Fibroblast of lung (primary cell): ENCODE results near the gene HES7. TPM values are rescaled to one million over a fixed set of nuclear protein-coding genes. Genes with fewer than 3 reads are reported as not detected.

ENCODE experiments used
- DNase-seq, 2 donors: peaks; one replicate each; pipeline versions ENCODE4 v3.0.0 to v3.0.0-alpha.2; 2010; ENCODE audit warnings: low read depth in 2 of 2
- H2AFZ ChIP-seq: 2 replicates; pipeline ENCODE4 v1.5.1; 2012; ENCODE audit warnings: low read length, control low read depth, inconsistent platforms
- H3K27ac ChIP-seq: 2 replicates; pipeline ENCODE4 v1.5.1; 2011; ENCODE audit warnings: low read length, control low read depth; ENCODE audit not compliant: insufficient read depth
- H3K27me3 ChIP-seq: 2 replicates; pipeline ENCODE4 v1.5.1; 2011; ENCODE audit warnings: mild to moderate bottlenecking, low read length; ENCODE audit not compliant: control insufficient read depth, insufficient read depth
- H3K36me3 ChIP-seq: 2 replicates; pipeline ENCODE4 v1.5.1; 2011; ENCODE audit warnings: low read length; ENCODE audit not compliant: control insufficient read depth, insufficient read depth
- H3K4me1 ChIP-seq: 2 replicates; pipeline ENCODE4 v1.5.1; 2011; ENCODE audit warnings: low read length; ENCODE audit not compliant: control insufficient read depth, insufficient read depth; ENCODE audit errors: extremely low read depth
- H3K4me2 ChIP-seq: 2 replicates; pipeline ENCODE4 v1.5.1; 2011; ENCODE audit warnings: low read length, control low read depth; ENCODE audit not compliant: insufficient read depth; ENCODE audit errors: extremely low read depth
- H3K4me3 ChIP-seq, 4 experiments: fragments of 200-600 bp in 1 of 4; sonication (generic) in 1 of 4; replicated peaks in 1 of 4; 2 replicates each; pipeline ENCODE4 v1.5.1; 2011 to 2016; ENCODE audit warnings: low read length in 4 of 4, low read depth in 3 of 4, mild to moderate bottlenecking in 3 of 4, control low read depth in 2 of 4, inconsistent platforms in 1 of 4, mixed read lengths in 1 of 4; ENCODE audit not compliant: insufficient read depth in 1 of 4; ENCODE audit errors: control extremely low read depth in 1 of 4
- H3K79me2 ChIP-seq: 2 replicates; pipeline ENCODE4 v1.5.1; 2012; ENCODE audit warnings: mild to moderate bottlenecking, low read length, inconsistent platforms; ENCODE audit not compliant: control insufficient read depth, insufficient read depth
- H3K9ac ChIP-seq: 2 replicates; pipeline ENCODE4 v1.5.1; 2011; ENCODE audit warnings: mild to moderate bottlenecking, low read length, control low read depth; ENCODE audit not compliant: insufficient read depth
- H3K9me3 ChIP-seq: 2 replicates; pipeline ENCODE4 v1.5.1; 2012; ENCODE audit warnings: low read depth, low read length; ENCODE audit not compliant: control insufficient read depth, insufficient read depth
- H4K20me1 ChIP-seq: 2 replicates; pipeline ENCODE4 v1.5.1; 2011; ENCODE audit warnings: low read length; ENCODE audit not compliant: control insufficient read depth, insufficient read depth; ENCODE audit errors: extremely low read depth
- CTCF ChIP-seq, 2 donors: IDR thresholded peaks in 1 of 2; conservative IDR thresholded peaks in 1 of 2; 1 replicate in 1 of 2; 2 replicates in 1 of 2; pipeline ENCODE4 v1.5.1; 2011 to 2012; ENCODE audit warnings: low read length in 2 of 2, control low read depth in 1 of 2, inconsistent platforms in 1 of 2, low read depth in 1 of 2, mild to moderate bottlenecking in 1 of 2
- EZH2 ChIP-seq: IDR thresholded peaks from 2 replicates; pipeline ENCODE4 v1.5.1; 2012; ENCODE audit warnings: low read length, control low read depth, mild to moderate bottlenecking; ENCODE audit errors: missing control alignments
- polyA plus RNA-seq, 2 donors: library from polyadenylated mRNA; depleted of rRNA in 1 of 2; stranded (reverse) in 1 of 2; unstranded in 1 of 2; fragments of >200 nt; gene quantifications; 2 replicates each; pipeline ENCODE4 v1.2.1, GENCODE V29; 2011 to 2012; ENCODE audit warnings: missing spikeins in 1 of 2
- total RNA-seq: library from RNA; depleted of rRNA; stranded (reverse); fragments of >200 nt; gene quantifications from 2 replicates; pipeline ENCODE4 v1.2.1, GENCODE V29; 2014

Gene HES7
- total and polyA plus RNA-seq, 2 donors (not counting 1 experiment from before 2014, with no cell fraction given) = under 0.01 TPM; not detected in 1

GRCh38 chr17:8122924-8123694 lies 797 bp downstream of the HES7 start:
- peak; percentile 39 to 47 for DNase-seq
- no peaks in the 10 kb centered on the region for H4K20me1 ChIP-seq
- peak overlapping the region; percentile 42 for H3K27ac ChIP-seq
- H3K36me3 ChIP-seq = no peaks in the 10 kb centered on the region
- peak overlapping the region; percentile 73 for H2AFZ ChIP-seq
- no peaks in the 10 kb centered on the region for H3K9me3 ChIP-seq
- H3K4me3 ChIP-seq = peak overlapping the region; percentile 62 to 90 (median 64)
- peak overlapping the region; percentile 28 for H3K9ac ChIP-seq
- TF ChIP-seq EZH2 = no peak
- TF ChIP-seq CTCF (conservative IDR thresholded peaks at IDR 0.05 in 1 of 2, IDR thresholded peaks at IDR 0.05 in 1 of 2; ENCODE audit: low read depth in 1 of 2, low read length in 2 of 2) = no peak
- no peaks in the 10 kb centered on the region for H3K79me2 ChIP-seq
- no peaks in the 10 kb centered on the region for H3K27me3 ChIP-seq
- H3K4me1 ChIP-seq = peaks cover 10% of the 10 kb centered on the region
- peak overlapping the region; percentile 89 for H3K4me2 ChIP-seq

GRCh38 chr17:8122422-8122923 lies 1.4 kb downstream of the HES7 start:
- H3K79me2 ChIP-seq = no peaks in the 10 kb centered on the region
- H3K27me3 ChIP-seq = no peaks in the 10 kb centered on the region
- H3K9ac ChIP-seq = peak overlapping the region; percentile 28
- peak overlapping the region; percentile 62 to 90 (median 64) for H3K4me3 ChIP-seq
- no peaks in the 10 kb centered on the region for H3K36me3 ChIP-seq
- H3K27ac ChIP-seq = peak overlapping the region; percentile 42
- peak overlapping the region; percentile 89 for H3K4me2 ChIP-seq
- DNase-seq = peak; percentile 45 to 66
- H3K9me3 ChIP-seq = no peaks in the 10 kb centered on the region
- H3K4me1 ChIP-seq = peaks cover 10% of the 10 kb centered on the region
- no peaks in the 10 kb centered on the region for H4K20me1 ChIP-seq
- TF ChIP-seq CTCF (conservative IDR thresholded peaks at IDR 0.05 in 1 of 2, IDR thresholded peaks at IDR 0.05 in 1 of 2; ENCODE audit: low read depth in 1 of 2, low read length in 2 of 2) (no peak), EZH2 (no peak)
- peak overlapping the region; percentile 73 for H2AFZ ChIP-seq

GRCh38 chr17:8121681-8122421 lies 2.1 kb downstream of the HES7 start:
- Histone ChIP-seq H3K9ac (peak overlapping the region; percentile 42), H3K27me3 (peaks cover under 1% of the 10 kb centered on the region), H3K27ac (no peak overlapping the region), H3K4me1 (peaks cover 10% of the 10 kb centered on the region), H4K20me1 (no peaks in the 10 kb centered on the region), H2AFZ (peak overlapping the region; percentile 51), H3K9me3 (no peaks in the 10 kb centered on the region), H3K4me2 (peak overlapping the region; percentile 89), H3K79me2 (no peaks in the 10 kb centered on the region), H3K4me3 (peak overlapping the region; percentile 62 to 90 (median 64)), H3K36me3 (no peaks in the 10 kb centered on the region)
- no peak for TF ChIP-seq EZH2
- TF ChIP-seq CTCF (conservative IDR thresholded peaks at IDR 0.05 in 1 of 2, IDR thresholded peaks at IDR 0.05 in 1 of 2; ENCODE audit: low read depth in 1 of 2, low read length in 2 of 2) = peak; percentile 25 to 32
- DNase-seq = peak; percentile 60 to 72
